ENCODE measurements around the gene KDM6A.

GRCh38 chrX:45006002-45006800, 133.2 kb downstream of the KDM6A start:
- TF ChIP-seq CTCF (IDR thresholded peaks at IDR 0.05) (no peak), REST (IDR thresholded peaks at IDR 0.05; ENCODE audit: insufficient read depth in 1 of 2, low read depth in 2 of 2, low read length in 1 of 2) (no peak), POLR2AphosphoS5 (IDR thresholded peaks at IDR 0.05; ENCODE audit: low read depth, low read length) (no peak)
